ENCODE results near the gene LPCAT2.

Gene LPCAT2

DNA sequence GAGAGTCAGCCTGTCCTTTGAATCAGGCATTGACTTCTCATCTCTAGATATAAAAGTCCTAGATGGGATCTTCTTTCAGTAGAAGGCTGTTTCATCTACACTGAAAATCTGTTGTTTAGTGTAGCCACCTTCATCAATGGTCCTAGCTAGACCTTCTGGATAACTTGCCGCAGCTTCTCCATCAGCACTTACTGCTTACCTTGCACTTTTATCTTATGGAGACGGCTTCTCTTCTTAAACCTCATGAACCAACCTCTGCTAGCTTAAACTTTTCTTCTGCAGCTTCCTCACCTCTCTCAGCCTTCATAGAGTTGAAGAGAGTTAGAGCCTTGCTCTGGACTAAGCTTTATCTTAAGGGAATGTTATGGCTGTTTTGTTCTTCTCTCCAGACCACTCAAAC, 35.3 kb upstream of the LPCAT2 start:
- WGBS (ENCODE audit: extremely low coverage, insufficient coverage, low lambda C conversion rate) = no CpG with 5 or more reads among the region's 2 CpGs
- peak overlapping the region; percentile 17 for H3K27ac ChIP-seq (ENCODE audit: low read depth, low read length)
- H2BK120ac ChIP-seq (ENCODE audit: low read depth, low read length) = peak overlapping the region; percentile 23
- no peaks in the 10 kb centered on the region for H3K27me3 ChIP-seq (ENCODE audit: insufficient read depth, low read length, poor library complexity)
- no peak overlapping the region for H2AK5ac ChIP-seq (ENCODE audit: low read length)
- no peaks in the 10 kb centered on the region for H3K36me3 ChIP-seq (ENCODE audit: control insufficient read depth, insufficient read depth, low read length)
- H2BK15ac ChIP-seq (replicated peaks; ENCODE audit: low read depth) = no peak overlapping the region
- no peak overlapping the region for H4K5ac ChIP-seq (ENCODE audit: low read length)
- H3K18ac ChIP-seq (ENCODE audit: low read length) = no peak overlapping the region
- no peak overlapping the region for H3K56ac ChIP-seq (ENCODE audit: low read length)
- no peak overlapping the region for H3K4ac ChIP-seq (ENCODE audit: low read depth, low read length)
- H2BK5ac ChIP-seq (ENCODE audit: low read length) = no peak overlapping the region
- H3K79me2 ChIP-seq (ENCODE audit: control insufficient read depth, insufficient read depth, low read length) = no peaks in the 10 kb centered on the region
- DNase-seq = no peak
- H3K4me3 ChIP-seq (ENCODE audit: low read length) = no peak overlapping the region
- no peak overlapping the region for H3K9ac ChIP-seq (ENCODE audit: low read length)
- H4K8ac ChIP-seq (ENCODE audit: low read depth, low read length) = no peak overlapping the region
- H3K4me2 ChIP-seq (ENCODE audit: low read length) = no peak overlapping the region
- H3K23ac ChIP-seq (ENCODE audit: low read length) = no peak overlapping the region
- peaks cover 19% of the 10 kb centered on the region for H3K4me1 ChIP-seq (ENCODE audit: control insufficient read depth, low read depth, low read length)
- H3K79me1 ChIP-seq (ENCODE audit: low read length) = no peaks in the 10 kb centered on the region

DNA sequence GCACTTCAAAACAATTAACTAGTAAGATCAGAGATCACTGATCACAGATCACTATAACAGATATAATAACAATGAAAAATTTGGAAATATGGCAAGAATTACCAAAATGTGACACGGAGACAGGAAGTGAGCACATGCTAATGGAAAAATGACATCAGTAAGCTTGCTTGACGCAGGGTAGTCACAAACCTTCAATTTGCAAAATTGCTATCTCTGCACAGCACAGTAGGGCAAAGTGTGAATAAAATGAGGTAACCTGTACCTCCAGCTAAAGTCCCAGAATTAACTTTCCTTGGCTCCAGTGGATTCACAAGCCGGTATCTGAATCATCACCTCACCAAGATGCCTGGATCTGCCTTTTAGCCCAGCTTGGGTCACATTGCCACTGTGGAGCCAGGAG, 34.1 kb upstream of the LPCAT2 start:
- no peak overlapping the region for H3K4me2 ChIP-seq (ENCODE audit: low read length)
- no CpG with 5 or more reads among the region's 3 CpGs for WGBS (ENCODE audit: extremely low coverage, insufficient coverage, low lambda C conversion rate)
- H3K27ac ChIP-seq (ENCODE audit: low read depth, low read length) = peak overlapping the region; percentile 0
- H4K8ac ChIP-seq (ENCODE audit: low read depth, low read length) = no peak overlapping the region
- H3K56ac ChIP-seq (ENCODE audit: low read length) = peak overlapping the region; percentile 62
- H3K79me1 ChIP-seq (ENCODE audit: low read length) = no peaks in the 10 kb centered on the region
- H3K36me3 ChIP-seq (ENCODE audit: control insufficient read depth, insufficient read depth, low read length) = no peaks in the 10 kb centered on the region
- no peak overlapping the region for H3K23ac ChIP-seq (ENCODE audit: low read length)
- H4K5ac ChIP-seq (ENCODE audit: low read length) = no peak overlapping the region
- H3K79me2 ChIP-seq (ENCODE audit: control insufficient read depth, insufficient read depth, low read length) = no peaks in the 10 kb centered on the region
- no peak overlapping the region for H3K9ac ChIP-seq (ENCODE audit: low read length)
- peak overlapping the region; percentile 69 for H3K18ac ChIP-seq (ENCODE audit: low read length)
- peaks cover 16% of the 10 kb centered on the region for H3K4me1 ChIP-seq (ENCODE audit: control insufficient read depth, low read depth, low read length)
- H3K27me3 ChIP-seq (ENCODE audit: insufficient read depth, low read length, poor library complexity) = no peaks in the 10 kb centered on the region
- peak overlapping the region; percentile 81 for H2BK5ac ChIP-seq (ENCODE audit: low read length)
- peak; percentile 30 for DNase-seq
- H2BK120ac ChIP-seq (ENCODE audit: low read depth, low read length) = no peak overlapping the region
- H3K4me3 ChIP-seq (ENCODE audit: low read length) = no peak overlapping the region
- H2BK15ac ChIP-seq (replicated peaks; ENCODE audit: low read depth) = no peak overlapping the region
- peak overlapping the region; percentile 87 for H2AK5ac ChIP-seq (ENCODE audit: low read length)
- peak overlapping the region; percentile 58 for H3K4ac ChIP-seq (ENCODE audit: low read depth, low read length)

DNA sequence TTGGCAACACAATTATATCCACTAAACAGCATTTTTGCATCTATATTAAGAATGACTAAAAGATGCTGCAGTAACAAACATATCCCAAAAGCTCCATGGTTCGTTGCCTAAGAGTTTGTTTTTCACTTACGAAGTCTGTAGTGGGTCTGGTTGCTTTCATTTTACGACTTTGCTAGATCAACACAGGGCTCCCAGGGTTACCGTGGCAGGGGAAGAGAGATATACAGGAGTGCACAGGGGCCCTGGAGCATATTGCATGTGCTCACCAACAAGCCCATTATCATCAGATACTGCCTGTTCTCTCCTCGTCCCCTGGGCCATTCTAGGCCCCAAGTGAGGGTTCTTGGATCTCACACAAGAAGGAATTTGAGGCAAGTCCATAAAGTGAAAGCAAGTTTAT, 33.0 kb upstream of the LPCAT2 start:
- H3K56ac ChIP-seq (ENCODE audit: low read length) = peak overlapping the region; percentile 47
- H2BK15ac ChIP-seq (replicated peaks; ENCODE audit: low read depth) = no peak overlapping the region
- no peak overlapping the region for H3K27ac ChIP-seq (ENCODE audit: low read depth, low read length)
- H3K18ac ChIP-seq (ENCODE audit: low read length) = no peak overlapping the region
- peak; percentile 19 for DNase-seq
- peak overlapping the region; percentile 28 for H2BK5ac ChIP-seq (ENCODE audit: low read length)
- H4K5ac ChIP-seq (ENCODE audit: low read length) = peak overlapping the region; percentile 2
- H2AK5ac ChIP-seq (ENCODE audit: low read length) = no peak overlapping the region
- no peak overlapping the region for H4K8ac ChIP-seq (ENCODE audit: low read depth, low read length)
- H3K4me1 ChIP-seq (ENCODE audit: control insufficient read depth, low read depth, low read length) = peaks cover 13% of the 10 kb centered on the region
- no peak overlapping the region for H3K23ac ChIP-seq (ENCODE audit: low read length)
- peaks cover 6% of the 10 kb centered on the region for H3K79me2 ChIP-seq (ENCODE audit: control insufficient read depth, insufficient read depth, low read length)
- no peak overlapping the region for H3K4ac ChIP-seq (ENCODE audit: low read depth, low read length)
- WGBS (ENCODE audit: extremely low coverage, insufficient coverage, low lambda C conversion rate) = no CpG with 5 or more reads among the region's 5 CpGs
- H3K36me3 ChIP-seq (ENCODE audit: control insufficient read depth, insufficient read depth, low read length) = no peaks in the 10 kb centered on the region
- no peaks in the 10 kb centered on the region for H3K27me3 ChIP-seq (ENCODE audit: insufficient read depth, low read length, poor library complexity)
- H3K9ac ChIP-seq (ENCODE audit: low read length) = no peak overlapping the region
- H2BK120ac ChIP-seq (ENCODE audit: low read depth, low read length) = no peak overlapping the region
- no peak overlapping the region for H3K4me3 ChIP-seq (ENCODE audit: low read length)
- no peak overlapping the region for H3K4me2 ChIP-seq (ENCODE audit: low read length)
- H3K79me1 ChIP-seq (ENCODE audit: low read length) = no peaks in the 10 kb centered on the region

DNA sequence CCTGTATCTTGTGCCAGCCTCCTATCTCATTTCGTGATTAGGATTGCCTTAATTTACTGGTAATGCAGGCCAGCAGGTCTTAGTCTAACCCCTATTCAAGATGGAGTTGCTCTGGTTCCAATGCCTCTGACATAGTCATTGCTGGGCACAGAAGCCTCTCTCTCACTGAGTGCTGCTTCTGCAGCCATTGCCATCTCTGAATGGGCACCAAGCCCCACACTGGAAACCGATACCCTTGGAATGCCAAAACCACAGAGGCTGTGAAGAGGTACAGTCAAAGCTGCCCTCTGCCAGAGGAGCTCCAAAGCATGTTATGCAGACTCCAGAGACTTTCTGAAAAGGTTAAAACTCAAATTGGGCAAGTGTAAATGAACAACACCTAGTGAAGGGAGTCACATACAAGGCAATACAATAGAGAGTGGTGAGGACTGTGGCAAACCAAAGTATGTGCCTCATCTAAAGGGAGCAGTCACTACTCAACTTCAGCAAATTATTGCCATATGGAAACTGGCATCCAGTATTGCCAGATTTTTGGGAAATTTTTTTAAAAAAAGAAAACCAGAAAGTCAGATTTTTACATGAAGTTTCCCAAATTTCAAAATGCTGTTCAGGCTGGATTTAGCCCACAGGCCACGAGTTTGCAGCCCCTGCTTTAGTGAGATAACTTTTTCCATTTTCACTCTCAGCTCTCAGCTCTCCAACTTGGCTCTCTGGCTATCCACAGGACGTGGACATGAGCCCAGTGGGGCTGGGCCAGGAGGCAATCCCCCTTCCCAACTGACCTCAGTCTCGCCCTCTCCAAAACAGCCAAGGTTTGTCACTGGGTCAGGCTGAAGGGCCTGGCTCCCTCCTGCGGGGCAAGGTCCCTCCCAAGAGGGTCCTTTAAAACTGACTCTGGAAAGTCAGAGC, 32.0 kb upstream of the LPCAT2 start:
- Histone ChIP-seq H2BK15ac (replicated peaks; ENCODE audit: low read depth) (no peak overlapping the region), H3K4me3 (ENCODE audit: low read length) (no peak overlapping the region), H3K56ac (ENCODE audit: low read length) (peak overlapping the region; percentile 58), H3K27ac (ENCODE audit: low read depth, low read length) (no peak overlapping the region), H3K4me2 (ENCODE audit: low read length) (no peak overlapping the region), H2BK120ac (ENCODE audit: low read depth, low read length) (peak overlapping the region; percentile 86), H4K5ac (ENCODE audit: low read length) (no peak overlapping the region), H3K18ac (ENCODE audit: low read length) (peak overlapping the region; percentile 33), H3K27me3 (ENCODE audit: insufficient read depth, low read length, poor library complexity) (no peaks in the 10 kb centered on the region), H2BK5ac (ENCODE audit: low read length) (peak overlapping the region; percentile 64), H3K23ac (ENCODE audit: low read length) (peak overlapping the region; percentile 91), H3K4me1 (ENCODE audit: control insufficient read depth, low read depth, low read length) (peaks cover 17% of the 10 kb centered on the region), H3K9ac (ENCODE audit: low read length) (no peak overlapping the region), H3K79me1 (ENCODE audit: low read length) (peaks cover under 1% of the 10 kb centered on the region), H2AK5ac (ENCODE audit: low read length) (peak overlapping the region; percentile 59), H3K4ac (ENCODE audit: low read depth, low read length) (peak overlapping the region; percentile 98), H4K8ac (ENCODE audit: low read depth, low read length) (no peak overlapping the region), H3K79me2 (ENCODE audit: control insufficient read depth, insufficient read depth, low read length) (peaks cover 14% of the 10 kb centered on the region), H3K36me3 (ENCODE audit: control insufficient read depth, insufficient read depth, low read length) (no peaks in the 10 kb centered on the region)
- DNase-seq = no peak
- no CpG with 5 or more reads among the region's 6 CpGs for WGBS (ENCODE audit: extremely low coverage, insufficient coverage, low lambda C conversion rate)

DNA sequence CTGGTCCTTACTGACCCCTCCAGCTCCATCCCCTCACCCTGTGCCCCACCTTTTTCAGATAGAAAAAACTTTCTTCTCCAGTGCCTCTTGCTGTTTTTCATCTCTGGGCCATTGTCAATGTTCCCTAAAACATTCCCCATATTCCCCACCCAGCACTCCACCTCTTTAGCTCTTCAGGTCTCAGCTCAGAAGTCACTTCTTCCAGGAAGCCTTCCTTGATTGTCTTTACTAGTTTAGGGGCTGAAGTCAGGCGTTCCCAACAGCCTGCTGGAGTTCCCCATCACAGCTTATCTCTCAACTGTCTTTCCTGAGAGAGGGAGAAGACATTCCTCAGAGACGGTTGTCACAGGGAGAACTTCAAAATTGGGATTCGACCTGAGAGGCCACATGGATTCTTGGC, 31.1 kb upstream of the LPCAT2 start:
- no peak overlapping the region for H4K5ac ChIP-seq (ENCODE audit: low read length)
- H2AK5ac ChIP-seq (ENCODE audit: low read length) = peak overlapping the region; percentile 69
- H3K4me2 ChIP-seq (ENCODE audit: low read length) = no peak overlapping the region
- H3K56ac ChIP-seq (ENCODE audit: low read length) = peak overlapping the region; percentile 71
- no peak overlapping the region for H2BK120ac ChIP-seq (ENCODE audit: low read depth, low read length)
- no peak overlapping the region for H2BK15ac ChIP-seq (replicated peaks; ENCODE audit: low read depth)
- H3K4me1 ChIP-seq (ENCODE audit: control insufficient read depth, low read depth, low read length) = peaks cover 17% of the 10 kb centered on the region
- H3K79me2 ChIP-seq (ENCODE audit: control insufficient read depth, insufficient read depth, low read length) = peaks cover 18% of the 10 kb centered on the region
- peak; percentile 21 for DNase-seq
- no peak overlapping the region for H4K8ac ChIP-seq (ENCODE audit: low read depth, low read length)
- peaks cover 6% of the 10 kb centered on the region for H3K79me1 ChIP-seq (ENCODE audit: low read length)
- no peaks in the 10 kb centered on the region for H3K36me3 ChIP-seq (ENCODE audit: control insufficient read depth, insufficient read depth, low read length)
- H3K9ac ChIP-seq (ENCODE audit: low read length) = no peak overlapping the region
- peak overlapping the region; percentile 33 for H3K18ac ChIP-seq (ENCODE audit: low read length)
- no peaks in the 10 kb centered on the region for H3K27me3 ChIP-seq (ENCODE audit: insufficient read depth, low read length, poor library complexity)
- H2BK5ac ChIP-seq (ENCODE audit: low read length) = no peak overlapping the region
- no CpG with 5 or more reads among the region's 3 CpGs for WGBS (ENCODE audit: extremely low coverage, insufficient coverage, low lambda C conversion rate)
- H3K4me3 ChIP-seq (ENCODE audit: low read length) = no peak overlapping the region
- peak overlapping the region; percentile 98 for H3K4ac ChIP-seq (ENCODE audit: low read depth, low read length)
- no peak overlapping the region for H3K23ac ChIP-seq (ENCODE audit: low read length)
- no peak overlapping the region for H3K27ac ChIP-seq (ENCODE audit: low read depth, low read length)

Measured in mesendoderm (in vitro differentiated cells).